Fibroblast of the aortic adventitia (primary cell): ENCODE data around the gene PARP9. TPM values are rescaled to one million over a fixed set of nuclear protein-coding genes. Genes with fewer than 3 reads are reported as not detected.
"Not testable (repeated sequence)": the region's sequence is repeated elsewhere in the genome, so short reads cannot be mapped to it uniquely, and the experiment has no call there.

Source experiments
- DNase-seq: peaks from one replicate; pipeline ENCODE4 v3.0.0-alpha.2; 2010; ENCODE audit warnings: low read depth
- H3K4me3 ChIP-seq: 2 replicates; pipeline ENCODE4 v1.5.1; 2011; ENCODE audit warnings: low read depth, mild to moderate bottlenecking, control low read depth, low read length, moderate library complexity
- total RNA-seq: library from RNA; depleted of rRNA; stranded (reverse); fragments of >200 nt; gene quantifications from 2 replicates; pipeline ENCODE4 v1.2.3, GENCODE V29; 2012; ENCODE audit warnings: low replicate concordance
- TF ChIP-seq, protein P1 (sequence below): IDR thresholded peaks from 2 replicates; pipeline ENCODE4 v1.5.1; 2011; ENCODE audit warnings: mild to moderate bottlenecking, low read length, control low read depth, inconsistent platforms; ENCODE audit not compliant: insufficient read depth

The PARP9 gene
- total RNA-seq, 1 donor: 32.6 TPM

DNA sequence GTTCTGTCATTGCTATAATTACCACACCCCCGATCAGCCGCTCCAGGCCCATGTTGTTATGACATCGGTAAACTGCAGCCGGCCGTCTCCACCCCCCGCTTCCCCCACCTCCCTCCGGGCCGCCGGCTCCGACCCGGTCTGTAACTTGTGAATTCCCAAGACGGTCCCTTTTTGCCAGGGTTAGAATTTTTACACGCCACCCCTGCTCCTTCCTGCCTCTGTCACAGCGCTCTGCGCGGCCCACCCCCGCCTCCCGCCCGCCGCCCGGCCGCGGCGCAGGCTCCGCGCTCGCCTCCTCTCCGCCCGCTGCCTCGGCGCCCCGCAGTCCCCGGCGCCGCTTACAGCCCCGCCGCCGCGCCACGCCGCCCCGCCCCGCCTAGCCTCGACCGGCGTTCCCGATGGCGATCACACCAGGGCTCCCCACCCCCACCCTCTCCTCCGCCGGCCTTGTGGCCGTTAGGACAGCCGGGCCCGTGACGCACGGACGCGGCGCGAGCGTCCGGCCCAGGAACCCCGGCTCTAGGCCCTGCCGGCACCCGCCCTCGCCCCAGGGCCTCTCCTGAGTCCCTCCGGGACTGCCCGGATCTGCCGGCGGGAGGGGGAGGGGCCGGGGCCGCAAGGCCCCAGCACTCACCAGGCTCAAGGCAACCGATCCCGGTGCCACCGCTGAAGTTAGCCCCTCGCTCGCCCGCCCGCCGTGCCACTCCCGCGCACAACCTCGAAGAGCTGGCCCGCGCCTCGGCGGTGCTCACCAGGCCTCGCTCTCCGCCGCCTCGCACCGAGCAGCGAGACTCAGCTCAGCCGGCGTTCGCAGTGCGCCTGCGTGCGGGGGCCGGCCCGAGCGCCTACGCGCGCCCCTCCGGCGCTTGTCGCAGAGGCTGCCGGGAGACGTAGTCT lies 49.7 kb downstream of the PARP9 start, which contains the start of gene KPNA1:
TSS of gene KPNA1 (minus strand) at position 817 of the 897 bp plus-strand sequence. CDS start 18,374 bp downstream, outside the sequence.
- TF ChIP-seq, protein P1, sequence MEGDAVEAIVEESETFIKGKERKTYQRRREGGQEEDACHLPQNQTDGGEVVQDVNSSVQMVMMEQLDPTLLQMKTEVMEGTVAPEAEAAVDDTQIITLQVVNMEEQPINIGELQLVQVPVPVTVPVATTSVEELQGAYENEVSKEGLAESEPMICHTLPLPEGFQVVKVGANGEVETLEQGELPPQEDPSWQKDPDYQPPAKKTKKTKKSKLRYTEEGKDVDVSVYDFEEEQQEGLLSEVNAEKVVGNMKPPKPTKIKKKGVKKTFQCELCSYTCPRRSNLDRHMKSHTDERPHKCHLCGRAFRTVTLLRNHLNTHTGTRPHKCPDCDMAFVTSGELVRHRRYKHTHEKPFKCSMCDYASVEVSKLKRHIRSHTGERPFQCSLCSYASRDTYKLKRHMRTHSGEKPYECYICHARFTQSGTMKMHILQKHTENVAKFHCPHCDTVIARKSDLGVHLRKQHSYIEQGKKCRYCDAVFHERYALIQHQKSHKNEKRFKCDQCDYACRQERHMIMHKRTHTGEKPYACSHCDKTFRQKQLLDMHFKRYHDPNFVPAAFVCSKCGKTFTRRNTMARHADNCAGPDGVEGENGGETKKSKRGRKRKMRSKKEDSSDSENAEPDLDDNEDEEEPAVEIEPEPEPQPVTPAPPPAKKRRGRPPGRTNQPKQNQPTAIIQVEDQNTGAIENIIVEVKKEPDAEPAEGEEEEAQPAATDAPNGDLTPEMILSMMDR: no peak
- peak within 1 kb of the TSS; percentile 70 for H3K4me3 ChIP-seq
- peak; percentile 86 for DNase-seq

DNA sequence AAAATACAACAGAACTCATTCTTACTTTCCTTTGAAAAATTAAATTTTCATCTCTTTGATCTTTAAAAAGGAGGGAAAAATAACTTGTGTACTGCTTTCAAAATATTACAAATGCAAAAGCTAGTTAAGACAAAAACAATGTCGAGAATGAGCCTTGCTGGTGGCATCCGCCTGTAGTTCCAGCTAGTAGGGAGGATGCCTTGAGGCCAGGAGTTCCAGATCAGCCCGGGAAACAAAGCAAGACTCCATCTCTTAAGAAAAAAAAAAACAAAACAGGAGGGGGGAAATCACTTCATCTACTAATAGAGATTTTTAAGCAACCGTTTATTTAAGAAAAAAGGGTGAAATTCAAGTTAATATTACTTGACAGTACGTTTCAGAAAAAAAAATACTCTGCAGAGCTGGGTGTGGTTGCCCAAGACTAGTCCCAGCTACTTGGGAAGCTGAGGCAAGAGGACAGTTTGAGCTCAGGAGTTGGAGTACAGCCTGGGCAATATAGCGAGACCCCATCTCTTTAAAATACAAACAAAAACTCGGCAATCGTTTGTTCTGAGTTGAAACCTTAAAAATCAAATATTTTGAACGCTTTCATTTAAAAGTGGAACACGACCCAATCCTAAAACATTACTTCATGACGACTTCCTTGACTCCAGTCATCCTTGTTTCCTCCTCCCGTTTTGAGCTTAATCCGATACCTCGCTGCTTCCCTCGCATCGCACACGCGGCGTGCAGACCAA lies 50.5 kb downstream of the PARP9 start:
- DNase-seq: peak; percentile 33
- TF ChIP-seq, protein P1: no peak
- H3K4me3 ChIP-seq: peak overlapping the region; percentile 70

DNA sequence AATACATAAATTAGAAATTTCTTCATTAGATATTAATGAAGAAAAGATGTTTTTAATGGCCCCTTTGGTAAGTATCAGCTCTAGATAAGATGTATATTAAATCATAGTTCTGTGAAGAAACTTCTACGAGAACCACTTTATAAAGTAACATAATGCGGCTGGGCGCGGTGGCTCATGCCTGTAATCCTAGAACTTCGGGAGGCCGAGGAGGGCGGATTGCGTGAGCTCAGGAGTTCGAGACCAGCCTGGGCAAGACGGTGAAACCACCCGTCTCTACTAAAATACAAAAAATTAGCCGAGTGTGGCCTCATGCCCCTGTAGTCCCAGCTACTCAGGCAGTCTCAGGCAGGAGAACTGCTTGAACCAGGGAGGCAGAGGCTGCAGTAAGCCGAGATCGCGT lies 51.8 kb downstream of the PARP9 start:
- DNase-seq: no peak
- TF ChIP-seq, protein P1: no peak
- no peak overlapping the region for H3K4me3 ChIP-seq

DNA sequence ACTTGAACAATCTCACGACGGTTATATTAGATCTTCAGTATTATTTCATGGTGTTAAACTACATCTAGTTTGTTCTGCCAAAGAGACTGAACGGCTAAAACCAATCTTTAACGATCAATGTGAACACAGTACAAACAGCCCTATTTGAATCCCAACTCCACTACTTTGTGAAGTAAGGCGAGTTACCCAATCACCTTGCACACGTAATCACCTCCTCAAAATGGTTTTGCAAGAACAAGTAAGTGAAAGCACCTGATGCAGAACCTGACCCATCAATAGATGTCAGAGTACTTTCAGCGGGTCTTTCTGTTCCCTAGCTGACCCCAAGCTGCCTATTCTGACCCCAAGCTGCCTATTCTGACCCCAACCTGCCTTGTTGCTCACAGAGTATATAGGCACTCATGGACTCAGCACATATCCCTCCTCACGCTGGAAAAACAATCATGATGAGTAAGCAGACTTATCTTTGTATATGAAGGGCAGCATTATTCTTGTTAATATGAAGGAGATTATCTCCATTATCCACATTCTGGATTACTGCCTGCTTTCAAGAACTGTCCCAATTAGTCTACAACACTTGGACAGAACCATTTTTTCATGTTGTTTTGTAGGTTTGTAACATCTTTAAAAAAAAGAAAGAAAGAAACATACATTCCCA lies 53.1 kb downstream of the PARP9 start:
- peak; percentile 22 for DNase-seq
- TF ChIP-seq, protein P1: no peak
- no peak overlapping the region for H3K4me3 ChIP-seq

DNA sequence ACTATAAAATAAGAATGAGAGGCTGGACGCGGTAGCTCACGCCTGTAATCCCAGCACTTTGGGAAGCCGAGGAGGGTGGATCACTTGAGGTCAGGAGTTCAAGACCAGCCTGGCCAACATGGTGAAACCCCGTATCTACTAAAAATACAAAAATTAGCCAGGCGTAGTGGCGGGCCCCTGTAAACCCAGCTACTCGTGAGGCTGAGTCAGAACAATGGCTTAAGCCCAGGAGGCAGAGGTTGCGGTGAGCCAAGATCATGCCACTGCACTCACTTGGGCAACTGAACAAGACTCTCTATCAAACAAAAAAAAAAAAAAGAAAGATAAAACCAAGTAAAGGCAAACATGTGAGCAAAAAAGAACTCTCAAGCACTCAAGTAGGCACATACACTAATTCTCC lies 55.2 kb downstream of the PARP9 start:
- not testable (repeated sequence) for H3K4me3 ChIP-seq
- peak; percentile 32 for DNase-seq

DNA sequence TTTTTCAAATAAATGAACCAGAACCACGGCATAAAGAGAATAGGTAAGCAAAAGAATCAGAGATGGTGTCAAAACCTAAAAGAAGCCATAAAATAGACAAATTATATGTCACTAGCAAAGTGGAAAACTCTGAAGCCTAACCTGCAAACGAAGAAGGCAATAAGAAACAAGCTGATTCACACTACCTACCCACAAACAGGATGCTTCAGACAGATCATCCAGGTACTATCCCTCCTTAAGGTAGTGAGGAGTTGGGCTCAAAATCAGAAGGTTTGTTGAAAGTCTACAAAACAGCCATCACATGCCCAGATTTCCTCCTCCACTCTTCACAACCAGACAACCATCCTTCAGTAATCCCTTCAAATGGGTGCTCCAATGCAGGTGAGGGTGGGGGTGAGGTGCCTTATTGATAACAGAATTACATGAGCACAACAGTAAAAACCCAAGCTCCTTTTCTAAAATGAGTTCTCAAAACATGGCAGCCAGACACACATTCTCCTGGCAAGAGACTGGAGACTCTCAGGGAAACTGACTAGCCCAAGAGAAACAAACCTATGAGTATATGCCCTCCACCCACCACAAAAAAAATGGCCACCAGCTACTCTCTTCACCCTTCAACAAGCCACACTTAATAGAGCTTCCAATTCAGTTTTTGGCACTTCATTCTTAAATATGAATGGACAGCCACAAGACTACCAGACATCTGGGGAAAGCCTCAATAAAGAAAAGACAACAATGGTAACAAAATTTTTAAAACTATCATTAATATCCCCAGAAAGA lies 55.8 kb downstream of the PARP9 start:
- TF ChIP-seq, protein P1: no peak
- no peak overlapping the region for H3K4me3 ChIP-seq
- no peak for DNase-seq
